Measurements from ENCODE around the gene TFAP2A.

DNA sequence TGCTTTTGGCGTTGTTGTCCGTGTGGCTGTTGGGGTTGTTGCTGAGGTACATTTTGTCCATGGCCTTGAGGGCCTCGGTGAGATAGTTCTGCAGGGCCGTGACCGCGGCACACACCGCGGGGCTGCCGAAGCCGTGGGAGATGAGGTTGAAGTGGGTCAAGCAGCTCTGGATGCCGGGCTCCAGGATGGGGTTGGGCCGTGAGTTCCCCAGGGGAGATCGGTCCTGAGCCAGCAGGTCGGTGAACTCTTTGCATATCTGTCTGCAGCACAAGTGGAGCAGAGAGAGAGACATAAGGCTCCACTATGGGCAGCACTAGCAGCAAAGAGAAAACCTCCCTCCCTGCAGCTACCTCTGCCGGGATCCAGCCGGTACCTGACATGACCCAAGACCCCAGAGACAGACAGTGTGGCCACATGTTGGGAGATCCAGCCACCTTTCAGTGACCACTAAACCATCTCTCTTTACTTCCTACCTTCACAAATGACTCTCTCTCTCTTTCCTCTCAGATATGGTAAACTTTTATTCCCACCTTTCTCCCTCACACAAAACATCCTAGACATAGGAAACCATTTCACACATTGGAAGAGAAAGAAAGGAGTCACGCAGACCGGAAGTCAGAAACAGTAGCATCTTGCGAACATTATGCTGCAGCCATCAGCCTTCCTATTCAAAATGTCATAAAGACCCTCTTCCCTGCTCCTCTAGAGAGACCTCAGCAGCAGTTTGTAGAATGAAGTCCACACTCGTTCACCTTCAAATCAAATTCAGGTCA lies 16.2 kb downstream of the TFAP2A start:
- no peak for TF ChIP-seq CTCF (IDR thresholded peaks at IDR 0.05)
- no peak for TF ChIP-seq POLR2A (IDR thresholded peaks at IDR 0.05)

Measured in heart left ventricle (tissue), 13 donors.